Esophagus squamous epithelium (tissue), 5 donors: ENCODE data around the gene NPTX2. TPM values are rescaled to one million over a fixed set of nuclear protein-coding genes. Genes with fewer than 3 reads are reported as not detected.

ENCODE experiments used
- DNase-seq: peaks from one replicate; lab custom pipeline; 2025; lab: John Stamatoyannopoulos, UW
- H3K27ac ChIP-seq, 4 donors: fragments of 200-600 bp; sonication (generic); one replicate each; pipeline ENCODE4 v1.5.1; 2016 to 2019; ENCODE audit warnings: mild to moderate bottlenecking in 1 of 4
- H3K27me3 ChIP-seq, 4 donors: fragments of 200-600 bp; sonication (generic); 1 replicate in 3 of 4; 2 replicates in 1 of 4; pipeline versions ENCODE4 v1.5.1 to v1.6.0; 2017 to 2021; ENCODE audit warnings: antibody characterized with exemption in 1 of 4
- H3K36me3 ChIP-seq, 3 donors: fragments of 200-600 bp; sonication (generic); one replicate each; pipeline ENCODE4 v1.5.1; 2016 to 2019
- H3K4me1 ChIP-seq, 3 donors: fragments of 200-600 bp; sonication (generic); one replicate each; pipeline ENCODE4 v1.5.1; 2017 to 2019
- H3K4me3 ChIP-seq, 4 donors: fragments of 200-600 bp; sonication (generic); 1 replicate in 3 of 4; 2 replicates in 1 of 4; pipeline ENCODE4 v1.5.1; 2016 to 2019; ENCODE audit warnings: mild to moderate bottlenecking in 2 of 4, moderate library complexity in 1 of 4
- H3K9me3 ChIP-seq, 3 donors: fragments of 200-600 bp; sonication (generic); one replicate each; pipeline ENCODE4 v1.5.1; 2016 to 2019
- POLR2A ChIP-seq, 4 donors: fragments of 450-650 bp; IDR thresholded peaks; one replicate each; pipeline ENCODE4 v1.6.1; 2017; ENCODE audit warnings: antibody characterized with exemption in 4 of 4, mild to moderate bottlenecking in 4 of 4, moderate library complexity in 3 of 4
- WGBS, 2 donors: methylation state at CpG; one replicate each; pipeline ENCODE4 v1.1.5; 2018; 5-methylcytosine and 5-hydroxymethylcytosine counted together
- intact Hi-C: fragments of 100-400 bp; cut with DNase I; formaldehyde crosslinking; loops from one replicate; pipeline ENCODE4 v1.15.0; 2022
- total RNA-seq, 4 donors: library from RNA; depleted of rRNA; stranded (reverse); fragments of >200 nt; gene quantifications; one replicate each; pipeline ENCODE4 v1.1.0, GENCODE V29; 2016
- TF ChIP-seq, protein P1 (sequence below), 6 experiments: fragments of 450-650 bp in 4 of 6; fragments of 200-600 bp in 2 of 6; sonication (generic) in 2 of 6; IDR thresholded peaks; one replicate each; pipeline ENCODE4 v1.5.1; 2016 to 2019; ENCODE audit warnings: antibody characterized with exemption in 6 of 6, mild to moderate bottlenecking in 4 of 6, moderate library complexity in 4 of 6
- donor health status: DM: yes; HTN: yes; CAD: no.

The NPTX2 gene
- total RNA-seq, 4 donors from 2014 or later, result 1.6 to 9.7 (median 2.9) TPM

DNA sequence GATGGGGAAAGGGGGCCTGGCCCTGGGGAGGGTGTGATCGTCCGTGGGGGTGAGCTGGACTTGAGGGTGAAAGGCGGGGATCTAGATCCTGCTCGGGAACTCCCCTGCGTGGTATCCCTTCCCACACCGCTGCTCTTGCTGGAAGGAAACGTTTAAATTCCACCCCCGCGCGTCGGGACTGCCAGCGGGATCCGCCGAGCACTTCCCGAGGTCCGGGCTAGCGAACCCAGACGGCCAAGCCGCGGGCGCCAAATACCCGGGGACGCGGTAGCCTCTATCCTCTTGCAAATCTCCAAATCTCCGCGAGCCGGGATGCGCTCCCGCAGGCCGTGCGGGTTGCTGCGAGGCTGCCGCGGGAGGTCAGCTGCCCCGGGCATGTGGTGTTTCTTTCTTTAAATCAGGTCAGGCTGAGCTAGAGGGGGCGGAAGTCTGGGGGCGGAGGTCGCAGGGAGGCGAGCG is 904 bp downstream of the NPTX2 start:
- TF ChIP-seq, protein P1, sequence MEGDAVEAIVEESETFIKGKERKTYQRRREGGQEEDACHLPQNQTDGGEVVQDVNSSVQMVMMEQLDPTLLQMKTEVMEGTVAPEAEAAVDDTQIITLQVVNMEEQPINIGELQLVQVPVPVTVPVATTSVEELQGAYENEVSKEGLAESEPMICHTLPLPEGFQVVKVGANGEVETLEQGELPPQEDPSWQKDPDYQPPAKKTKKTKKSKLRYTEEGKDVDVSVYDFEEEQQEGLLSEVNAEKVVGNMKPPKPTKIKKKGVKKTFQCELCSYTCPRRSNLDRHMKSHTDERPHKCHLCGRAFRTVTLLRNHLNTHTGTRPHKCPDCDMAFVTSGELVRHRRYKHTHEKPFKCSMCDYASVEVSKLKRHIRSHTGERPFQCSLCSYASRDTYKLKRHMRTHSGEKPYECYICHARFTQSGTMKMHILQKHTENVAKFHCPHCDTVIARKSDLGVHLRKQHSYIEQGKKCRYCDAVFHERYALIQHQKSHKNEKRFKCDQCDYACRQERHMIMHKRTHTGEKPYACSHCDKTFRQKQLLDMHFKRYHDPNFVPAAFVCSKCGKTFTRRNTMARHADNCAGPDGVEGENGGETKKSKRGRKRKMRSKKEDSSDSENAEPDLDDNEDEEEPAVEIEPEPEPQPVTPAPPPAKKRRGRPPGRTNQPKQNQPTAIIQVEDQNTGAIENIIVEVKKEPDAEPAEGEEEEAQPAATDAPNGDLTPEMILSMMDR (IDR thresholded peaks at IDR 0.05), result no peak
- no peak for TF ChIP-seq POLR2A (IDR thresholded peaks at IDR 0.05)
- intact Hi-C loops, result no loop called here
- H3K27ac ChIP-seq, result no peak overlapping the region
- 0% methylated on average over 2 of the region's 40 CpGs; no CpG with 5 or more reads in 1 of the 2 donors for WGBS, 2 donors
- no peaks in the 10 kb centered on the region for H3K36me3 ChIP-seq
- peaks cover 5 to 97% (median 16%) of the 10 kb centered on the region in 4 donors for H3K27me3 ChIP-seq
- DNase-seq, result no peak
- peaks cover 0 to 40% (median 10%) of the 10 kb centered on the region in 3 donors for H3K4me1 ChIP-seq
- H3K4me3 ChIP-seq, result peak overlapping the region in 3 of 4 donors; percentile 25 to 50 (median 40)
- H3K9me3 ChIP-seq, result no peaks in the 10 kb centered on the region

DNA sequence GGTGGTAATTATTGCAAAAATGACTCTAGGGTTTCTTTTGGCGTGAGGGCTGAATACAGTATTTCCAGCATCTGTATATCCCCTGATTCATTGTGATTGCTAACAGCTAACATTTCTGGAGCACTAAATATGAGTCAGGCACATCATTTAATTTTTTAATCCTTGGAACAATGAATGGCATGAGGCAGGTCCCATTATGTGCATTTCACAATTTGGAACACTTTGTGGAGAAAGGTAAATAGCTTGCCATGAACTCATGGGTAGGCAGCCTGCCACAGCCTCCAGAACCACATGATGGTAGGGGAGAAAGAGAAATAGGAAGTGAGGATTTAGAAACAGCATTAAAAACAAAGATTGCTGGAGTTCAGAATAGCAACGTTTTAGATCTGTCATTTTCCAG is 1.7 kb downstream of the NPTX2 start:
- 2 to 10% methylated on average over 2 of the region's 2 CpGs for WGBS, 2 donors
- Histone ChIP-seq H3K4me3 (no peak overlapping the region), H3K4me1 (peaks cover 0 to 40% (median 10%) of the 10 kb centered on the region in 3 donors), H3K27me3 (peaks cover 5 to 98% (median 16%) of the 10 kb centered on the region in 4 donors), H3K27ac (no peak overlapping the region), H3K9me3 (no peaks in the 10 kb centered on the region), H3K36me3 (no peaks in the 10 kb centered on the region)
- no peak for DNase-seq
- no peak for TF ChIP-seq POLR2A (IDR thresholded peaks at IDR 0.05)
- TF ChIP-seq, protein P1 (IDR thresholded peaks at IDR 0.05), result no peak
- intact Hi-C loops, result no loop called here

GRCh38 chr7:98619450-98620321 is 2.6 kb downstream of the NPTX2 start:
- WGBS, 2 donors, result 26 to 34% methylated on average over 10 to 14 of the region's 27 CpGs
- TF ChIP-seq, protein P1 (IDR thresholded peaks at IDR 0.05), result no peak
- no peak for TF ChIP-seq POLR2A (IDR thresholded peaks at IDR 0.05)
- H3K27ac ChIP-seq, result no peak overlapping the region
- intact Hi-C loops, result no loop called here
- H3K36me3 ChIP-seq, result no peaks in the 10 kb centered on the region
- no peaks in the 10 kb centered on the region for H3K9me3 ChIP-seq
- peaks cover 5 to 98% (median 16%) of the 10 kb centered on the region in 4 donors for H3K27me3 ChIP-seq
- H3K4me3 ChIP-seq, result peak overlapping the region in 1 of 4 donors; percentile 33
- peaks cover 0 to 40% (median 10%) of the 10 kb centered on the region in 3 donors for H3K4me1 ChIP-seq
- no peak for DNase-seq

GRCh38 chr7:98621573-98622482 is 4.7 kb downstream of the NPTX2 start:
- Histone ChIP-seq H3K4me1 (peaks cover 0 to 31% (median 8%) of the 10 kb centered on the region in 3 donors), H3K27me3 (peaks cover 0 to 93% (median 9%) of the 10 kb centered on the region in 4 donors), H3K9me3 (no peaks in the 10 kb centered on the region), H3K4me3 (no peak overlapping the region), H3K27ac (no peak overlapping the region), H3K36me3 (no peaks in the 10 kb centered on the region)
- no peak for TF ChIP-seq POLR2A (IDR thresholded peaks at IDR 0.05)
- TF ChIP-seq, protein P1 (IDR thresholded peaks at IDR 0.05), result no peak
- intact Hi-C loops, result no loop called here
- 63 to 72% methylated on average over 11 to 13 of the region's 13 CpGs for WGBS, 2 donors
- DNase-seq, result no peak
